T-helper 1 cell (primary cell): ENCODE results near the gene SLC25A1.
"Not testable (repeated sequence)": the region's sequence is repeated elsewhere in the genome, so short reads cannot be mapped to it uniquely, and the experiment has no call there.

Experiments used
- DNase-seq, 5 donors: peaks; one replicate each; pipeline ENCODE4 v3.0.0-alpha.2; 2012 to 2020

The SLC25A1 gene

DNA sequence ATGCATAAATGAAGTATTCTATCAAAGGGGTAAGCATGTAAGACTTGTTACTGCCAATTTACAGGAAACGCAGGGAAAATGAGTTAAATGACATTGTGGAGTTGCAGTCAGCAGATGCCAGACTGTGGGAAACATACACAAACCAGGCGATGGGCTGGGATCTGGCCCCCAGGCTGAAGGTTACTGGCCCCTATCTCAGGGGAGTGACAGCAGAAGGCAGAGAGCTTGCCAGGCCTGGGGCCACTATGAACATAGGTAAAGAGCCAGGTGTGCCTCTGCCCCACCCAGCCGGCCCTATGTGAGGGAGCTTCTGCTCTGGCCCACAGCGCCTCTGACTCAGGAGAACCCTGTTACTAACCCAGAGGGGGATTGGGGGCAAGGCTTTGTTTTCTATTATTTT is 26.1 kb upstream of the SLC25A1 start:
- no peak for DNase-seq

DNA sequence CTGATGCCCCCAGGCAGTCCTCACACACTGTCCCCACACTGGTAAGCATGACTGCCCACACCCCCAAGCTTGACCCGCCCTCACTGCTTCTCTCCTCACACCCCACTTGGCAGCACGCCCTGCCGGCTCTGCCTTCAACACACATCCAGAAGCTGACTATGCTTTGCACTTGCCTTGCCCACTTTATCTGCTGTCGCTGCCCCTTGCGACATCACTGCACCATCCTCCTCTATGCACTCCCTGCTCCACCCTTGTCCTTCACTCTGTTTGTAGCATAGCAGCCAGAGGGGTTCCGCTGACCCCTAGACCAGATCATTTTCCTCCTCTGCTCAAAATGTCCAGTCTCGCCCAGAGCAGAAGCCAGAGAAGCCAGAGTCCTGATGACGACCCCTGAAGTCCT is 25.3 kb upstream of the SLC25A1 start:
- DNase-seq, result no peak

DNA sequence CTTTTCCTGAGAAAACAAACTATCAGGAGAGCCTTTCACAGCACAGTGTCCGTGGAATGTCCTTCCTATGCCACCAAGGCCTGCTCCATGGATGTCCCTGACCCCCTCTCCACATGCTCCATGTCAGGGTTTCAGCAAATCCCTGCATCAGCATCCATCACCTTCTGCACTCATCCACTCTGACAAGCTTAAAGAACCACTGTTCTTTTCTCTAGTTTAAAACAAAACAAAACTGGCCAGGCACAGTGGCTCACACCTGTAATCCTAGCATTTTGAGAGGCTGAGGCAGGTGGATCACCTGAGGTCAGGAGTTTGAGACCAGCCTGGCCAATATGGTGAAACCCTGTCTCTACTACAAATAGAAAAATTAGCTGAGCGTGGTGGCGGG is 24.3 kb upstream of the SLC25A1 start:
- not testable (repeated sequence) for DNase-seq

DNA sequence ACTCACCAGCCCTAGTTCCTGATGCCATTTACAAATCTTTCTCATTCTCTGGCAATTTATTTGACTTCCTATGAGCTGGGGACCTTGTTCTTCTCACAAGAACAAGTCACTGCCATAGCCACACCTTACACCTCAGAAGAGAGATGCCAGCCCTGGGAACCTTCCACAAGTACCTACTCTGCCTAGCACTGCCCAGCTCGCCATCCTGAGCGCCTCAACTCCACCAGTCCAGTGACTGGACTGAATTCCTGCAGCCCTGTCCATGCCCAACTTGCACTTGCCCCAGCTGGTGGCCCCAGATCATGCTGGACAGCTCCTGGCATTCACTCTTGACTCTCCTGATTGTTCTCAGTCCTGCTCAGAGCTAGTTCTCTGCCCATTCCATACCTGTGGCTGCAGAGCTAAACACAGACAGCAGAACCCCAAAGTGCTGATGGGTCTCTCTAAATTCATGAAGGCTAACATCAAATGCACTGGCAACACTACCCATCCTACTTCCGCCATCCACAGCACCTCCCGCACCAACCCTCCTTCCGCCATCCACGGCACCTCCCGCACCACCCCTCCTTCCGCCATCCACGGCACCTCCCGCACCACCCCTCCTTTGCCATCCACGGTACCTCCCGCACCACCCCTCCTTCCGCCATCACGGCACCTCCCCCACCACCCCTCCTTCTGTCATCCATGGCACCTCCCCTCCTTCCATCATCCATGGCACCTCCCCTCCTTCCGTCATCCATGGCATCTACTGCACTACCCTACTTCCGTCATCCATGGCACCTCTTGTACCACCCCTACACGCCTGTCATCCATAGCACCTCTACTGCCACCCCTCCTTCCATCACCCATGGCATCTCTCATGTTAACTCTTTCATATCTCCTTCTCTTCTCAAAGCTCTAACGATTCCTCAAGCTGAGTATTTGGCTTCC is 23.6 kb upstream of the SLC25A1 start:
- no peak for DNase-seq

DNA sequence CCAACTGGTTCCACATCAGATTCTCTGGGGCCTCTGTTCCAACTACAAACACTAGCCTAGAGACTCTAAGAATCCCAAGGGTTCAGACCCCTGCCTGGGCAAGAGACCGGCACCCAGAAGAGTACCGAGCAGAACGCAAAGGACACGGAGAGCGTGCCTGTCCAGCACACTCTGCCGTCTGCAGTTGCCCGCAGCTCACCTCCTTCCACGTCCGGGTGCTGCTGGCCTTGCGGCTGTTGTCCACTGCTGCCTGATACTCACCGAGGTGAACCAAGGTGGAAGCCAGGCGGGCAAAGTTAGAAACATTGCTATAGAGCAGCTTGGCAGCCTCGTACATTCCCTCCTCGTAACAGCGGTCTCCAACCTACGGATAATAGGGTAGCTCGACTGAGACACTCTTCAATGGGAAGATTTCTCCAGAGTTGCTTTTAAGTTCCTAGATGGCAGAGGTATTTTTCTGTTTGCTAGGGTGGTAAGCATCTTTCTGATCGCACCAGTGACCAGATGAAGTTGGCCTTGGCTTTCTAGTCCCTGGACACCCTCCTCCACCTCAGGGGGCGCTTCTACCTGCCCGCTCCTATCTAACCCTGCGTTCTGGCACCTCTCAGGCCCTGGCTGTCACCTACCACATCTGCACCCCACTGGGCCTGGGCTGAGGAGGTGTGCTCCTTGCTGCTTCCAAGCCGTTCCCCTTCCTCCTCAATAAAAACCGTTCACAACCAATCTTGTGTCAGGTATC is 22.8 kb upstream of the SLC25A1 start:
- no peak for DNase-seq

DNA sequence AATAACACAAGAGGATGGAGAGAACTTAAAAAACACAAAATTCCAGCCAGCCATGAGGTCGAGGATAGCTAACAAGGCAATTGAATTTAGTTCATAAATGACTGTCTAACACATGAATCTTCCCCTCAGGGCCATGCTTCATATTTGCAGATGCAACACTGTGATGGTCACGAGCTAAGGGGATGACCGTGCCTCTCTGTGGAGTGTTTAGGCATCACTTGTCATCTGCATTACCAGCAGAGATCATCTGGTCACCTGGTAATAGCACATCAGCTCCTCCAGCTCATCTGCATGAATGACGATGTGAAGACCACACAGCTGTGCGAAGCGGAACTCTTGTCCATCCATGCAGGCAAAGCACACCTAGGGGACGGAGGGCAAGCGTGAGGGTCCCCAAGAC is 20.9 kb upstream of the SLC25A1 start:
- DNase-seq, result no peak

DNA sequence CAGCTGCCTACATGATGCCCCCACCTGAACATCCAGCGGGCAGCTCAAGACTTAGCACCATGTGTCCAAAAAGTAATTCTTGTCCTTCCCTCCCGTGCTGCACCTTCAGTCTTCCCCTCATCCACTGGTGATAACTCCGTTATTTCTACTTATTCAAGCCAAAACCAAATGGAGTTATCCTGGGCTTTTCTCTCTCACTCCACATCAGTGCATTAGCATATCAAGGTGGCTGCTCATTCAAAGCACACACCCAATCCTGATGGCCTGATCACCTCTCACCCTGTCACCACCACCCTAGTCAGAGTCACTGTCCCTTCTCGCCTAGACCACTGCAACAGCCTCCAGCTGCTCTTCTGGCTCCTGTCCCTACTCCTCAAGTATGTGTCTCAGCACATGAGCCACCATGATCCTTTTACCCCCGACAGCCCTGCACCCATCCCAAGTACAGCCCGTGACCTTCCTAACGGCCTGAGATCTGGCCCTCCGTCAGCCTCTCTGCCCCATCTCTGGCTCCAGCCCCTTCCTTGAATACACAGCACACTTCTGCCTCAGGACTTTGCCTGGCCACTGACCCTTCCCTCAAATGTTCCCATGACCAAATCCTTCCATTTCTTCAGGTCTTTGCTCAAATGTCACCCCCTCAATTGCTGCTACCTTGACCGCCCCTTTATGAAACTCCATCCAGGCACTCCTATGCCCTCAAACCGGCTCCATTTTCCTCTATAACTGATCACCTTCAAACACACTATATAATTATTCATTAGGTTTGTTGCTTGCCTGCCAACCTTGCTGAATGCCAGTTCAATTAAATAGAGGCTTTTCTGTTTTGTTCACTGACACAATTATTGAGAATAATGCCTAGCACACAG is 19.7 kb upstream of the SLC25A1 start:
- no peak for DNase-seq

DNA sequence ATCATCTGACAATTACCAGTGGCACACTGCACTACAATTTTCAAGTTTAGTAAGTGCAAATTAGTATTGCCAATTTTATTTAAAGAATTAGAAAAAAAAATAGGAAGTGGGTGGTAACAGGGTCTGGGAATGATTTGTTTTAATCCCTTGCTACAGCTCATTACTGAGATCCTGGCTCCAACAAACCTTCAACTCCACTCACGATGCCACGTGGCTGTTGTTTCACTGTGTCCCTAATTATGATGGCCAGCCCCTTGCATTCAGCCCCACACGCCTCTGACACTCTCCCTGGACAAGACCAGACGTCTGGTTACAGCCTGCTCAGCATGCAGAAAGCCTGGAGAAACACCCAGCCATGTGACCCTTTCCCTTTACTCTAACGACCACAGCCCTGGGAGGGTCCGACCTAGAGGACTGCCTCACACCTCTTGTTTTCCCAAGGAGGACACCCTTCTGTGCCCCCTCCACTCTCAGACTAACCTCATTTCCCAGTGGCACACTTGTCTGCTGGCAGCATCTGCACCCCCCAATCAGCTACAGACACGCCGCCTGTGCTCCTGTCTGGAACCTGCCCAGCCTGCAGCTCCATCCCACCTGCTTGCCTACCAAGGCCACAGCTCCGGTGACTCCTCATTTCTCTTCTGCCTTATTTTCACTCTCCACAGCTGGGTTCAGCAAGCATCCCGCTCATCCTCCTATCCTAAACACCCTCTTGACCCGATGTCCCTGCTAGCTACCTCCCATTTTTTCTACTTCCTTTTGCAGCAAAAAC is 18.5 kb upstream of the SLC25A1 start:
- DNase-seq, result no peak

DNA sequence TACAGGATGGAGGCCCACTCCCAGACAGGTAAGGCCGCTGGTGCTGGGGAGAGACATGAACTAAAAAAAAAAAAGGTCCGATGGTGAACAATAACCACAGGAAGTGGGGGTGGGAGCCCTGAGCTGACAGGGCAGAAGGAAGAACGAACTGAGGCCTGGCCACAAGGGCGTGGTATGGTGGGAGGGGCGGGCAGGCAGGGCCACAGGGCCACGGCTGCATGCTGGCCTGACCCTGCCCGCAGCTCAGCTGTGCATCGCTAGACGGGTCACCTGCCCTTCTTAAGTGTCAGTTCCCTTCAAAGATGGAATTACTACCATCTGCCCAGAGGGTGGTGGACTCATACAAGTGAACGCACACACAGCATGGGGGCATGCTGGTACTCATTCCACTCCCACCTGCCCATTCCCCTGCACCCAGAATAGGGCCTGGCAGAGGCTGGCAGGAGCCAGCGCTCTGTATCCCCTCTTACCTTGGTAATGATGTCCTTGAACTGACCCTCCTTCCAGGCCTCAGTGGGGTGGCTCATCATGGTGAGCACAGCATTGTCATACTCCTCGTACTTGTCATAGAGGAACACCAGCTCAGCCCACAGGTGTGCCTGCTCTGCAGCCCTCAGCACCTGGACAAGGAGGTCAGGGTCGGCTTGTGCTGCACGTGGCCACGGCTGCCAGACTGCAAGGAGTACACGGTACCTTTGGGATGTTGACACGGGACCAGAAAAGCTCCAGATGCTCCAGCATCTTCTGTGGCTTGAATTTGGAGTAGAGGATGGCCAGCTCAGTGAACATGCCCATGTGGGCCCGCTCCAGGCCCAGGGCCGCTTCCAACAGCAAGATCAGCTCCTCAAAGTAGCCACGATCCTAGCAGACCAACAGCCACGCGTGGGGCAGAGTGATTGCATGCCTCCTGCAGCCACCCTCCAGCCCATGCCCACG is 17.5 kb upstream of the SLC25A1 start:
- DNase-seq, result no peak

DNA sequence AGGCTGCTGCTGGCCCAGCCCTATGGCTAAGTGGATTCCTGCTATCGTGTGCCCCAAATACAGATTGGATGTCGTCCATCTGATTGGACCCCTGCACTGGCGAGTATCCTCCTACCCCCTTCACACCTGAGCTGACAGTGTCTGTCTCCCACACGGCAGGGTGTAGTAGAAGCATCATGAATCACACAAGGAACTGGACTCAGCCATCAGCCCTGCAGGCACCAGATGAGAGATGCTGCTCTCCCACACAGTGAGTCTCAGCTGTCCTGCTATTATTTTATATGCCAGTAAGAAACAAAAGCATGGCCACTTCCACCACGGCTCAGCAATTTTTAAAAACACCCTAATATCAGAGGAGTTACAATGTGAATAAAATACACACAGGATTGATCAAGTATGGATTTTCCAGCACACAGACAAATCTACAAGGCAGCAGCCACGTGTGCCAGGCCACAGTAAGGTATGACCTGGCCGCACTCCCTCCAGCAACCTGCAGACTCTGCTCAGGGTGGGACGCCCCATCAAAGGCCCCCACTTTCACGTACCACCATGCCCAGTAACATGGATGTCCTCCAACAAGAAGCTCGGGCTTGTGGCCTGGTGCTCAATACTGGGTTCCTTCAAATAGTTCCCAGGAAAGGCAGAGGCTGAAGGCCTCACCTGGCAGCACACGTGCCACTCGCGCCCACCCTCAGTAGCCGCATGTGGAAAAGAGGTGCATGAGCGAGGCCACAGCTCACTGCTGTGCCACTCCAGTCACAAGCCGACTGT is 16.4 kb upstream of the SLC25A1 start:
- DNase-seq, result no peak

DNA sequence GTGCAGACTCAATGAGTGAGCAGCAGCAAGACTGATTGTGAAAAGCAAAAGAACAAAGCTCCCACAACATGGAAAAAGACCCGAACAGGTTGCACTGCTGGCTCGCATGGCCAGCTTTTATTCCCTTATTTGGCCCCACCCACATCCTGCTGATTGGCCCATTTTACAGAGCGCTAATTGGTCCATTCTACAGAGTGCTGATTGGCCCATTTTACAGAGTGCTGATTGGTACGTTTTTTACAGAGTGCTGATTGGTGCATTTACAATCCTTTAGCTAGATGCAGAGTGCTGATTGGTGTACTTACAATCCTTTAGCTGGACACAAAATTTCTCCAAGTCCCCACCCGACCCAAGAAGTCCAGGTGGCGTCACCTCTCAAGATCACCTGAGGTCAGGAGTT is 15.3 kb upstream of the SLC25A1 start:
- DNase-seq, result no peak

DNA sequence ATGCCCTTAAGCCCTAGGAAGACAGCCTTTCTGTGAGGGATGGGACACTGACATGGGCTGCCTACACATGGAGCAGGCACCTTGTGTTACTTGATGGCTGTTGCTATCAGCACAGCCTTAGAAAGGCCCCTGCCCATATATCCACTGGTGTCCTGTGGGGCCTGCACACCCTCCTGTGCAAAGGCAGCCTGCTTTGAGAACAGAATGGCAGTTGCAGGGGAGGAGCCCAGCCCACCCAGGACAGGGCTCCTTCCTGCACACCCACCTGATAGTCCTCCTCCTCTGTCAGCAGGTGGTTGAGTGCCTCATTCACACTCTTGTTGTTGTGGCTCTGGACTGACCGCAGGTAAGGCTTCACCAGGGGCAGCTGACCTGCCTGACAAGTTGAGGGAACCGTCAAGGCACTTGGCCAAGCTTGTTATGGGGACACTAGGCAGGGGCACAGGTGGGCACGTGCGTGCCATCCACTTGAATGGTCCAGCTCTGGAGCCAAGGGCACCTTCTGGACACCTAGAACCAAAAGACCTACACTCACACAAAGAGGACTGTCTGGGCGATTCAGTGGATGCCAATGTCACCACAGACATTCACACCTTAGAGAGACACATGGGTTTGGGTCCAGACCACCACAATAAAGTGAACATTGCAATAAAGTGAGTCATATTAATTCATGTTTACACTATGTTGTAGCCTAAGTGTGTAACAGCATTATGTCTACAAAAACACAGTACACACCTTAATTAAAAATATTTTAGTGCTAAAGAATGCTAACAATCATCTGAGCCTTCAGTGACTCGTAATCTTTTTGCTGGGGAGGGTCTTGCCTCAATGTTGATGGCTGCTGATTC is 9.4 kb upstream of the SLC25A1 start:
- no peak for DNase-seq

DNA sequence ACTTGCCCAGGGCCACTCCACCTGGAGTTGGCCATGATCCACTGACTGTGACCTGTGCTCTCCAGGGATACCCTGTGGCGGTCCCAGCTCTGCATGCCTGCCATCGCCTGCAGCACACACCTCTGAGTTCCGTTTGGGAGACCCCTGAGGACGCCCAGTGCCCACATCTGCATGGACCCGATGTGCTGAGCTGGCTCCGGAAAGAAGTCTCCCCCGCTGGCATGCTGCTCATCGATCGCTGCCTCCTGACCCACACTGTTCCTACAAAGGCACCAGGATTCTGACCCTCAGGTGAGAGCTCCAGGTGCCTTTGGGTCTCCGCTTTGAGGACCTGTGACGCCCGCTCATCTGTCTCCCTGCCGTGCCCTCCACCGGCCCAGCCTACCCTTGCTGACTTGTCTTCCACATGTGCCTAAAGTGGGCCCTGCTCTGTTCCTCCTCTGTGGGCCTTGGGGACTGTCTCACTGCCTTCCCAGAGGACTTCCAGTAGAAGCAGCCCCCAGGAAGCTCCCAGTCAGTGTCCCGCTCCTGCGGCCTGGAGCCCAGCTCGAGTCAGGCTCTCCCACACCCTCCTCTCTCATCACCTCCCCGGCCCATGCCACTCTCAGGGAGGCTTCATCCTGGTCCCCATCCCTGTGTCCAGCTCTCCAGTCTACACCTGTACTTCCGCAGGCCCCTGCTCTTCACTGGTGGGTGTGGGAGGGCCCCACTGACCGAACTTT is 5.9 kb upstream of the SLC25A1 start:
- no peak for DNase-seq

DNA sequence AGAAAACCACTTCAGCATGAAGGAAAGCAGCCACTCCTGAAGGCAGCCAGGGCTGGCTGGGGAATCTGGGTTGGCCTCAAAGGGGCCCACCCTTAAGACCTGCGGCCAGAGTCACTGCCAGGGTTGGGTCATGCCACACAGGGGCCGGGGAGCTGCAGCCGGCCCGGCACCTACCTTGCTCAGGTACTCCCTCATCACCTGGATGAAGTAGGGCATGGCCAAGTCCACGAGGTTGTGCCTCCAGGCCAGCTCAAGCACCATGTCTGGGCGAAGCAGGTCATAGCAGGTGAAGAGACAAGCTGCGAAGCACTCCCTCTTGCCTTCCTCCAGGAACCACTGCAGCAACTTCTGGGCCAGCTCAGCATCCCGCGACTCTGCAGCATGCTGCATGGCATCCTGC is 4.7 kb upstream of the SLC25A1 start:
- DNase-seq, result no peak

DNA sequence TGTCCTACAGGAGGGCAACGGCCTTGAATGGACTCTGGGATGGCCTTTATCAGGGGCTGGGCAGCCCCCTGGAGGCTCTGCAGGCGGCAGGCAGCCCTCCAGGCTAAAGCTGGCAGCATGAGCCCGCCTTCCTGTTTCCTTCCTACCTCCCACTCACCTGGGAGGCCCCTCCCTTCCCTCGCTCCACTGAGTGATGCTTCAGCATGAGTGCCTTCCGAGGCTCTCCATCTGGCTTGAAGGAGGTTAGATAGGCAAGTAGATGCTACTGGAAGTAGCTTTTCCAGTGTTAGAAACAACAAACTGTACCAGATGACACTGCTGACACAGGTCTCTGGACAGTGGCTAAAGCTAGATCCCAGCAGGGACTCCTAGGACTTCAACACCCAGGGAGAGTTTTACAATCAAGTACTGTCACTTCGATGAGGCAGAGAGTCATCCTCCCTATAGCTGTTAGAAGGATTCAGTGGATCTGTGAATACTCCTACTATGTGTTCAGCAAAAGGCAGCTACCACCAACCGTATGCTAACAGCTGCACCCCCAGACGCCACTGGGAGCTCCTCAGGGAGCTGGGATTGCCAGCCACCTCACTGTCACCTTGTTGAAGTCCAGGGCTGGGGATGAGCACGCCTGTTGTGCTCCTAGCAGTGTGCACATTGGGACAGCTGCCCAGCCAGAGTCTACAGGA is 4.1 kb upstream of the SLC25A1 start:
- DNase-seq, result no peak

DNA sequence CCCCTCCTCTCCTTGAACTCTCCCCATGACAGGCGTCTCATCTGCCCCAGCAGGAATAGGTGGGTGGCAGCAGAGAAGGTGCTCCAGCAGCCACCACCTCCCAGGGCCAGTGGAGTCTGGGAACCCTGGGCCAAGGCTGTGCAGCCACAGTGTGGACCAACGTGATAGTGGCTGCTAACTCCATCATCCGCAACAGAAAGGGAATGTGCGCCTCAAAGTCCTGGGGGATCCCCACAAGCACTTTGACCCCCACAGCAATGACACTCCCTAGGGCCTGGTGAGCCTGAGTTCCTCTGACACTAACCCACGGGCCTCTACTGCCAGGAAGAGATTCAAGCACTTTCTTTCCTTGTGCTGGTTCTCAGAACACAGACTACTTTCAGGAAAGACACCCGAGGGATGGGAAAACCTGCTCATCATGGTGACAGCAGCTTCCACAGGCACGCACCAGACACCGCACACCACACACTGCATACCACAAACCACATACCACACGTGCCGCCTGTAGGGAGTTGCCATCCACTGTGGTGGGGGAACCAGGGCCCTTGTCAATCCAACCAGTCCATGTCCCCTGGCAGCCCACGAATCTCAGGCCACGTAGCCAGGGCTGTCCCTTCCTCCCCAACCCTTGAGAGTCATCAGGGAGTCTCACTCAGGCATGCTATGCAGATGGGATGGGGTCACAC is 3.4 kb upstream of the SLC25A1 start:
- DNase-seq, result no peak

DNA sequence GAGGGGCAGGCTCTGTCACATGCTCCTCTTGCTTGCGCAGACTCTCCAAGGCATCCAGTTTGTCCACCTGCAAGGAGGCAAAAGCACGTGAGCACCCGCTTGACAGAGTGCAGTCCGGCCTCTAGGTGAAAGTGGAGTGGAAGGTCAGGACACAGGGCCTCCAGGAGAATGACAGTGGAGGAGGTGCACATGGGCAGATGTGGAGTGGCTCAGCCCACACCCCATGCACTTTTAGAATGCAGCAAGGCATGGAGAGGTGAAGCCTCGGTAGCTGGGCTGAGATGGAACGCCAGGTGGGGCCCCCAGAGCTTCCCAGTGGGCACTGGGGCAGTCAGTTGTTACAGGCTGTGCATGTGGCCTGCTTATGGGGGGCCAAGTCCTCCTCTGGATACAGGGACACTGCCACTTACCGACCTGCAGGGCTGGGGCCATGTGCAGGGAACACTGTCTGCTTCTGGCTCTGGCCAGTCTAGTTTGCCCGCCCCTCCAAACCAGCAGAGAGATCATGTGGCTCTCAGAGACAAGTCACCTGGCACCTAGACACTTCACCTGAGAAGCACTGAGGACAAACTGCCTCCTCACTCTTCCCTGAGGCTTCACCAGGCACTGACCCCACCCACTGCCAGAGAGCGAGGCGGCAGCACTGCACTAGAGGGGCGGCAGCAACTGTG is 2.3 kb upstream of the SLC25A1 start:
- no peak for DNase-seq
